Activated CD4-positive, alpha-beta T cell treated with anti-CD3 and anti-CD28 coated beads for 1 hour (primary cell): Measurements from ENCODE around the gene GBX2.

Experiments
- DNase-seq: peaks from one replicate; pipeline ENCODE4 v3.0.0-alpha.2; 2020

GBX2 gene

DNA sequence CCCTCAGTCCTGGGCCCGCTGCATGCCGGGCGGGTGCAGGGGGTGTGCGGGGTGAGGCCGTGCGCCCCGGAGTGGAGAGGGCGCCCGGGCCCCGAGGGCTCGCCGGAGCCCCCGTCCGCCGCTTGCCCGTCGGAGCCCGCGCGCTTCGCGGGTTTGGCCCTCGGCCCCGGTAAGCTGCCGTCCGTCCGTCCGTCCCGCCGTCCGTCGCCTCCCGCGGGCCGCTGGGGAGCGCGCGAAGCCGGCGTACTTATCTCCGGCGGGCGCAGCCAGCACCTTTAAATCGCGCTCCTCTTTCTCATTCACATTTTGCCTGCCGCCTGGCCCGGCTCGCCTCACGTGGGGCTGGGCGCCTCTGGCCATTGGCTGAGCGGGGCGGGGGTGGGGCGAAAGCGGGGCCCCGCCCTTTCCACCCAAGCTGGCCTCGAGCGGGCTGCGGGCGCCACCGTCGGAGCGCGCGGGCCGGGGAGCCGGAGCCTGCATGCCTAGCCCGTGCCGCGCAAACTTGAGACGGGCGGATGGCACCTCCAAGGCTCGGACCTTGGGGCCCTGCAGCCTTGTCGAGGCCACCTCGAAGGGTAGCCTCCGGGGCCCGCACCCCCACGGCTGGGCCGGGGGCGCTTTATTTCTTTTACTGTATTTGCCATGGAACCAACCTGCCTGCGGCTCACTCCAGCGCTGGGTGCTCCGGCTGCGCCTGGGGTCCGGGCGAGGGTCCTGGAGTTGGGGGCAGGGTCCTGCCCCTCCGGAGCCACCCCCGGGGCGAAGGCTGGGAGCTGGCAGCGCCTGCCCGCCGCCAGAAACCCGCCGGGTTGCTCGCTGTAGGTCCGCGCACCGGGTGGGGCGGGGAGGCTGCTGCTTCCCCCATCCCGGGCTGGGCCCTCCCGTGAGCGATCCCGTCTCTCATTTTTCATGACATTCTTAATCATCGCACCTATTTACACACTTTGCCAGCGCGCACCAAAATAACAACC lies at the start of gene GBX2:
Gene GBX2, minus strand, starts transcription at position 277 of the 971 bp plus-strand sequence. CDS start 415 bp downstream, outside the sequence.
- no peak for DNase-seq

DNA sequence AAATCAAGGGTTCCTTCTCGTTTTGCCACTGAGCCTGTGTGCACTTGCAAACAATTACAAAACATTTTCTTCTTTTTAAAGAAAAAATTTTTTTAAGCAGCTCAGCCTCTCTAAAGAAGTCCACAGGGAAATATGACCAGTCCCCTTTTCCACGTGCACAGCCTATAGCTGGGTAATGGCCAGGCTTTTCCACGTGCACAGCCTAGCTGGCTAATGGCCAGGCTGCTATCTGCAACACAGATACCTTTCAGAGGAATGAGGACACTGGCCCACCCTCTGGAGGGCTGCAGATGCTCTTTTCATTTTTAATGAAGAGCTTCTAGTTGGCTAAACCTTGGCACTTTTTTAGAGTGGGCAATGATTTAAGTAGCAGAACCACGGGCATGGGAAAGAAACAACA lies 49.7 kb upstream of the GBX2 start:
- no peak for DNase-seq

DNA sequence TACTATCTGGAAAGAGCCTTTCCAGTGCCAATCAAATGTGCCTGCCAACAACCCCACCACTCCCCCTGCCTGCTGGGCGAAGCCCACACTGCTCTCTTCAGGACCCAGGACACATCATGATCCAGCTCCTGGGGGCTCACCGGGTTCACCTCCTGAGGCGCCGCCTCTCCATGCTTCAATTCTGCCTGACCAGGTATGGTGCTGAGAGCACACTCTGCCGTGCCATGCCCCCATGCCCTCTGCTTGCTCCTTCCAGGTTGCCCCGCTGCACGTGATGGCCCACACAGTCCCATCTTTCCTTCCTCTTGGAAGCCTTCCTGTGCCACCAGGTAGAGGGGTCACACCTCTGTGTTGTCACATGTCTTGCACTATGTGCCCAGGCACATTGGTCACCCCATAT lies 48.5 kb upstream of the GBX2 start:
- no peak for DNase-seq

DNA sequence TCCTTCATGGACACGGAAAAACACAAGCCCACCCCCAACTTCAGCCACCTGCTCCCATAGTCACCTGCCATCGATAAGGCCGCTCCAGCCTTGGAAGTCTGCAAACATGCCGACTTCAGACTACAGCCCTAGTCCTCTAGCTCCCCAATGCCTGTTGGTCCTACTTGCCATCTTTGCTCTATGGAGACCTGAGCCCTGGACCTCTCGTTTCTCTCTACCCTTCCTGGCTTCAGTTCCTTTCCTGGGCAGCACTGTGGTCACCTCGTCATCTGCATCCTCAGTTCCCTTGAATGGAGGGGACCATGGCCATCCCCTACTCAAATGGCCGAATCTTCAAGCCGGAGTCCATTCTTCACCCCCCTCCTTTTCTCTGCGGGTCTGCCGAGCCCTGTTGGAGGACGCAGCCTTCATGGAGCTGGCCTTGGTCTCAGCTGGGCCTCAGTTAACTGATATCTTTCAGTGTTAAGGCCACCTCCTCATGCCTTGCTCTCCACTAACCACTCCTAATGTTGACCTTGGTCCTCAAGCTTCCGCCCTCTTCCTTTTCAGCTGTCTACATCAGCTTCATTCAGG lies 47.7 kb upstream of the GBX2 start:
- DNase-seq, result no peak

DNA sequence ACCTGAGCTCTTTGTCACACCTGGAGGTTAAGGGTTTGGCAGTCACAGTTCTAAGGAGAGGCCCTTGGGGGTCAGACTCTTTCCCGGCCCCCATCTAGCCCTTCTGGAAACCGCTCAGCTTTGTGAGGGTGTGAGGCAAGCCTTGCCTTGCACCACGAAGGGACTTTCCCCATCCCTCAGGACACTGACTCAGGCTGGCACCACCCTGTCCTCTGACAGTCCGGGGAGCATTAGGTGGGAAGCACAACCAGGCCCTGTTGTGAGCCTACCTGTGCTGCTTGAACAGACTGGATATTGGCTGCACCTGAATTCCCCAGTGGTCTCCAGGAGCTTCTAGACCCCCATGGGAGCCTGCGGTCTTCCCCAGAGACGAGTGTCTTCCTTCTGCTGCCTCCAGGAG lies 47.0 kb upstream of the GBX2 start:
- DNase-seq, result no peak

DNA sequence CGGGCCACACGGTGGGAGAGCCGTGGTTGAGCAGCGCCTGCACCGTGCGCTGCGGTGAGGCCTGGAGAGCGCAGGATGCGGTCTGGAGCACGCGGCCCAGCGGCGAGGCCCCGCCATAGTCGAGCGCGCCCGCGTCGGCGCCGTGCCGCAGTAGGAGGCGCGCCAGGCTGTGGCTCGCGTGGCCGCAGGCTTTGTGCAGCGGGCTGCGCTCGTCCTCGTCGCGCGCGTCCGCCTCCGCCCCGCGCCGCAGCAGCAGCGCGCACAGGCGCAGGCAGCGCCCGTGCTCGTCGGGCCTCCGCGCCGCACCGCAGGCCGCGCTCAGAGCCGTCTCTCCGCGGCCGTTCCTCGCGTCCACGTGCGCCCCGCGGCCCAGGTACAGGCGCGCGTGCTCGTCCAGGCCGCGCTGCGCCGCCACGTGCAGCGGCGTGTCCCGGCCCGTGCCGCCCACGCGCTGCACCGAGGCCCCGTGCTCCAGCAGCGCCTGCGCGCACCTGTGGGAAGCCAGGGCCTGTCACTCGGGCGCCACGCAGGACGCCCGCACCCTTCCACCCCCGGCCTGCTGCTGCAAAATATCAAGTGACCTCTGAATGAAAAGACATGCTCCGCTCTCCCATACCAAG lies 46.3 kb upstream of the GBX2 start:
- no peak for DNase-seq

DNA sequence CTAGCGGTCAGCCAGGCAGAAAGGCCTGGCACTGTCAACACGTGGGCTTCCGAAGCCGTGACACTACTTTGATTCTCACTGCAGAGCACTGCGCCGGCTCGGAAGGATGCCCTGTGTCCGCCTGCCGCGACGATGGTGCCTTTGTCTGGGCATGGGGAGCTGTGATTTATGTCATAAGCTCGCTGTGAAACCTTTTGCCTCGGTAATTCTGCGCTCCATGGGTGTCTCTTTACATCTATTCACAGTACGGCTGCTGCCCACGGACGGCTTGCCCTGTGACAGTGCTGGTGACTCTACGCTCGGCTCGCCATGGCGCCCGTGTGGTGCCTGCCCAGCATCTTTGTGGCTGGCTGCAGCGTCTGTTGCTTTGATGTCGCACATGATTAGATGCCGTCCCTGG lies 43.1 kb upstream of the GBX2 start:
- no peak for DNase-seq

DNA sequence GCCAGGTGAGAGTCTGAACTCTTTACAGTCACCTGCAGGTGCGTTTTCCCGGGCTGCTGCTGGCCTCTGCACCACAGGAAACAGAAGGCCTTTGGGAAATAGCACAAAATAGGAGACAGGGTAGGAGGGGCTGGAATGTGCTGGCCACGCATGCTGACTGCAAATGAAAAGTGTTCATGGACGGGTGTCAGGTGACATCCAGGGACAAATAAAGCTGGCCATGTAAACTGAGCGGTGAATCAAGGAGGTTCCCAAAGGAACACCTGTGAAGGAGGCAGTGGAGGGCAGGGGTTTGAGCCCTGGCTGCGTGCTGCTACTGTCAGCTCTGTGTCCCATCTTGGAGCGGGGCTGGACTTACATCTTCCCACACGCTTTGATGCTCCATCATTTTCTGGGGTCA lies 42.4 kb upstream of the GBX2 start:
- DNase-seq, result no peak

DNA sequence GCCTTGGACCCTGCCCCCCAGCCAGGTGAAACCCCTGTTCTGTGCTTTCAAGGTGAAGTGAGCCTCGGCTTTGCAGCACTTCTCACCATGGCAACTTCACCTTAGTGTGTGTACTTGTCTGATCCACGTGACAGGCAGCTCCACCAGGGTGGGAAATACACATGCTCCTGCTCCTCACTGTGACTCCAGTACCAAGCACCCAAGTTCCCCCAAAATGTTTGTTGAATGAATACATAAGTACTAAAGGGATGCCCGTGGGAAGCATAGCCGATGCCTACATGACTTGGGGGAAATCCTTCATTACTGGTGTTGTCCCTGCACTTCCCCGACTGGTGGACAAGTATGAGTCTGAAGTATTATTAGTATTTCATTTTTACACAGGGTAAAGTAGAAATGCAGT lies 41.8 kb upstream of the GBX2 start:
- no peak for DNase-seq

DNA sequence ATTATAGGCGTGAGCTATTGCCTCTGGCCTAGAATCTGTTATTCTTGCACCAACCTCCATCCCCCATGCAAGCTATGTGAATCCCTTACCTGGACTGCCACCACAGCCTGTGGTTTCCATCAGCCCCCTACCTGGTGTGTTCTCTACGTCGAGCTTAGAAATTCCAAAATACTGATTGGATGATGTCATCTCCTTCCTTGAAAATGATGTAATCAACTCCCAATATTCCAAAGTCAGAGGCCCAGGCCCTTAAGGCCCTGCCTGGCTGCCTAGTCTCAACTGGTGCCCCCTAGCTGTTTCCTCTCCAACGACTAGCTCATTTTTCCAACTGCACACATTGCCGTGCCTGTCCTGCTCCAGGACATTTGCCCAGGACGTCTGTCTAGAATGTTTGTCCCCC lies 41.3 kb upstream of the GBX2 start:
- no peak for DNase-seq

DNA sequence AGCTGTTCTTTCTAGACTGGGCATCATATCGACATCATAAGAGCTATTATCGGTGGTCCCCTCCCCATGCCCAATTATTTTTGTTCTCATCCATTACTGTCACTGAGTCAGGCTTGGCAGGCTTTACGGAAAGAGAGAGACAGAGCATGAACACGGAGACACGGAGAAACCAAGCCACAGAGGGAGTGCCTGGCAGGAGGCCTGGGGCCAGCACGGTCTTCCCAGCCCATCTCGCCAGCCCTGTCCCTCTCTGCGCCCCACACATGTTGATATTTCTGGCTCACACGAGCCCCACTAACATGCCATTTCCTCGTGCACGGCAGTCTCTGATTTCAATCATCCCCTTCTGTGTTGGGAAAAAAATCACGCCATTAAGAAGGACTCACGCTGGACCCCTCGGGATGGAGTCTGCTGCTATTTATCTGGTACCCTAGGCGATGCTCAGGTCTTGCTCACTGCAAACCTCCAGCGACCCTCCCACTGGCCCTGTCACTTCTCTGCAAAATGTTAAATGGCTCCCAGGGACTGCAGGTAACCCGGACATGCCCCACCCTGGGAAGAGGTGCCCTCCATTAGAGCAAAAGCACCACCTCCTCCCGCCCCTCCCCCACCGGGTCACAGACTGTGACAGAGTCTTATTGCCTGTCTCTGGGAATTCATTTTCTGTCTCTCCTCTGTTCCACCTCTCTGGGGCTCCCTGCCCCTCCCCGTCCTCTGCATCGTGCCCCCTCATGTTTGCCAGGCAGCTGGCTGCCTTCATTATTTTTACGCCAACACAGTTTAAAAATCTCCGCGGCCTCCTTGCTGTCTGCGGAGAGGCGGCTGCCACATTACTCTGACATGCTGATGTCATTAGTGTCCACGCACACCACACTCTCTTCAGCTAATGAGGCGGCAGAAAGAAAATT lies 40.1 kb upstream of the GBX2 start:
- DNase-seq, result no peak

DNA sequence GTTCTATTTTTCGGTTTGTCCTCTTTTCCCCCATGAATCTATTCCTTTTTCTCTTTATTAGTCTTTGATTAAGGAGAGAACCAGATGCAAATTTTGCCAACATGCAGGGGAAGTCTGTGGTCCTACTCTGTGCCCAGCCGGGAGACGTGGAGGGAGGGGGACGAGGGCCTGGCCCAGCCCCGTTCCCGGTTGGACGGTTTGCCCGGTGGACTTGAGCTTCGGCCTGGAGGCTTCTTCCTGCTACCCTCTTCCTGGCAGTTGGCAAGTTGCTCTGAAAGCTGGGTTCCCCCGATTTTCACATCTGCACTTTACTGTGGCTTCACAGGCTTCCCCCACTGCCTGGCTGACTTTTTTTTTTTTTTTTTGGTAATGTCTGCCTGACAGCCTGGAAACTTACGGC lies 39.3 kb upstream of the GBX2 start:
- DNase-seq, result no peak

DNA sequence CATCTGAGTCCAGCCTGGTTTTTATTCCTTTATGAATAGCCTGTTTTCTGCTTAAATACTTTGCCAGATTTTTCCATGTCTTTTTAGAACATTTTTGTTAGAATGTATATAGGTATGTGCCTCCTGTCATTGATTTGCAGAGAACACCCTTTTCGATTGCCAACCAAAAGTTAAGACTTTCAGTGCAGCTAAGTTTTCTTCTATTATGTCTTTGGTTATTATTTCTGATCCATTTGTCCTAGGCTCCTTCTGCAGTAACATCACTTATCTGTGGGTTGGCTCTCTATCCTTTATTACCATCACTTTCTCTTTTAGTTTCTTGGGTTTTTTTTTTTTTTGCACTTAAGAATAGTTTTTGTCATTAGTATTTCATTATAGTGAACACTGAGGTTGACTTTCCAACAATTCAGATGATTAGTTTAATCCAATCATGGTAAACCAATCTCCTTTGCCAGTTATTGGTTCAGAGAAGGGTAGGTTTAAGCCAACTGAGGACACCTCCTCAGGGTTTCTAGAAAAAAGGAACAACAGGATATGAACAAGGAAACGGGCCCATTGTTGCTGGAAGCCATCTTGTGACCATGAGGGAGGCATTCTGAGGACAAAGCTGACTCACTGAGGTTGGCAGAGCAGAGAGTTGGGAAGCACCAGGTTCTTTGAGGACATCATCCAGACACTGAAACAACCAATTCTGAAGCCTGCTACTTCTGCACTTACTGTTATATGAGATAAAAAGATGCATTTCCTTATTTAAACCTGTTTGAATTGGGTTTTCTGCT lies 37.9 kb upstream of the GBX2 start:
- no peak for DNase-seq

DNA sequence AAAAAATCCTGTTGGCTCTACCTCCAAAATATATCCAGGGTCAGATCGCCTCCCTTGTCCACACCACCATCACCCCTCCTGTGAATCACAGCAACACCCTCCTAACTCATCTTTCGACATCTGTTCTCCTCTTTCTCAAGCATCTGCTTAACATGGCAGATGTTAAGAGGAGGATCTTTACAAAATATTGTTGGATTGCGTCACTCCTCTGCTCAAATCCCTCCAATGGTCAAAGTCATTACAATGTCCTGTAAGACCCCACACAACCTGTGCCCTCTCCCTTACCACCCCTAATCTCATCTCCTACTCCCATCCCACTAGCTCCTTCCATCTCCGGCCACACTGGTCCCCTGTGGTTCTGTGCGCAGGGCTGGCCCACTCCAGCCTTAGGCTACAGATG lies 36.8 kb upstream of the GBX2 start:
- no peak for DNase-seq

DNA sequence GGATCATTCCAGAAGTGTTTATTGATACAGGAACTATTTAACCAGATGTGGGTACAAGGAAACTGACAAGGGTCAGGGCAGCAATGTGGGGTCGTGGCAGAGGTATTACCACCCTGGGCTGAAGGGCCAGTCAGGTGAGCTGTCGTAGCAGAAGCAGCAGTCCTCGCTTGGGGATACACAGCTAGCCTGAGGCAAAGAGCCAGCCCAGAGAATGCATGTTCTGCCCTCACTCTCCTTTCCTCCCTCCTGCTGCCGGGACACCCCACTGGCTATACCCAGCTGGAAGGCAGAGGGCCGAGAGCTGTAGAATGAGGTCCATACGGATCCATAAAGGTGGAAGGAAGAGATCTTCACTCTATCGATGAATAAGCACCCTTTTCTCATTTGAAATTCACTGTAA lies 32.2 kb upstream of the GBX2 start:
- DNase-seq, result no peak

DNA sequence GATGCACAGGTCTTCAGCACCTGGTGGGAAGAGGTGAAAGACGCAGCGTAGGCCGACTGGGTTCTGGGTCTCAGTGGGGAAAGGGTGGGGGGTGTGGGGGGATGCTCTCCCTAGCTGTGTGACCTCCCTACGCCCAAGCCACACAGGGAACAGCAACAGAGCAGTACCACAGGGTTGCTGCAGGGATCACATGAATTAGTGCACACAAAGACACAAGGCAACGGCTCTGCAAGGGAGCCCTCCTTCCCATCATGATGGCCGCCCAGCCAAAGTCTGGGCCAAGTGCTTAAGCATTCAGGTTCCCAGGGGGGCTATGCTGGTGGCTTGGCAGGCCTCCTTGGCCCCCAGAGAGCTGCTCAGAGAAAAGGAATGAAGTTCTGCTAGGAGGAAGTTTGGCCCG lies 28.2 kb upstream of the GBX2 start:
- DNase-seq, result no peak

DNA sequence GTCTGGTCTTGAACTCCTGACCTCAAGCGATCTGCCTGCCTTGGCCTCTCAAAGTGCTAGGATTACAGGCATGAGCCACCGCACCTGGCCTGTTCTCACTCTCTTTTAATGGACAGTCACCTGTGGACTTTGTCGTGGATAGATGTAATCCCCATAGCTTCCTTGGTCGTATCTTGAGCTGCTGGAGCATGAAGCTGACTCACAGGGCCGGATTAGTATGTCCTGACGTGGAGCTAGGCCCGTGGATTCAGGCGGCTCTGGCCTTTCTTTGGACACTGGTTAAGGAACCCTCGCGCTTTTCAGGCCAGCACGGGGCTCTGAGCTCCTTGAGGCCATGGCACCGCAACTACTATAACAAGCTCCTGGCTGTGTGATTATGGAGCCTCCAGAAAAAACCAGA lies 27.5 kb upstream of the GBX2 start:
- no peak for DNase-seq

DNA sequence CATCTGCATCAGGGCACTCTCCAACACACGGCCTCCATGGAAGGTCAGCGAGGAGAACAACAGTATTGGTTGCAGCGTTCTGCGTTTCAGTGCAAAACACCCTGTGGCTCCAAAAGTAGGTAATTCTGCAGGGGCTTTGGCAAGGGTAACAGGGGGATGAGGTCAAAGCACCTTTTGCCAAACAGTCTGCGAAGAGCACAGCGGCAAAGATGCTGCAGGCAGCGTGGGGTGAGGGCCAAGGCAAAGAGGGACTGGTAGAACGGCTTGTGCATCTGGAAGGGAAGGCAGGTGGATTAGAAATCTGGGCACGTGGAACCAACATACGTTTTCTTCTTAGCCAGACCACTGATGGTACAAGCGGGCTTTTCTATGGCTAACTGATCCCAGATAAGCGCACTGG lies 26.6 kb upstream of the GBX2 start:
- no peak for DNase-seq

DNA sequence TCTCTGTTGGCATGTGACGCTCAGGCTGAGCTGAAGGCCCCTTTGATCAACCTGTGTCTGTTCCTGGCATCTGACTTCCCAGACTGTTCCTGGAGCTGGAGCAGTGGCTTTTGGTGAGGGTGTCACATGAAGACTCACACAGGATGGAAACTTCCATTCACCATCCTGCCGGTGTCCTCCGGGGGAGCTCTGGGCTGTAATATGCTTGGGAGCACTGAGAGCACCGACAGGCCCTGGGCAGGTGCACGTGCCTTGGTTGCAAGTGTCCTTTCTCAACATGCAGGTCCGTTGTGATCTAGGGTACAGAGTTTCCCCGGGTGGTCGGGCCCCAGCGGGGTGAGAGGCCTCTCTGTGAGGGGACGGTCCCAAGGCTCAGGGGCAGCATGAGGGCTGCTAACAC lies 24.8 kb upstream of the GBX2 start:
- no peak for DNase-seq

DNA sequence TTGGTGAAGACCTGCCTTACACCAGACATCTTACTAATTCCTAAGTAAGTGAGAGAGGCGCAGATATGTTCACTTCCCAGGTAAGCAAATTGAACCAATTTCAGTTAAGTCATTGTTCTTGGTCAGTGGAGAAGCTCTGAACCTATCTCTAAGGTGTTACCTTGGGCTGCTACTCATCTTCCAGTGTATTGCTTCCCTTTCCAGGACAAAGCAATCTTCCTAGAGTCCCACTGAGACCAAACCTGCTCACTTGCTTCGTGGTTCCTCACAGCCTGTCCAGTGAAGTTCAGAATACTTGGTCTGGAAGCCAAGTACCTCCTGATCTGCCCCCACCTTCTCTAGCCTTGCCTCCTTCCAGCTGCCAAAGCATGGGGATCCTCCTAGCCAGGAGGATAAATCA lies 22.5 kb upstream of the GBX2 start:
- DNase-seq, result no peak

DNA sequence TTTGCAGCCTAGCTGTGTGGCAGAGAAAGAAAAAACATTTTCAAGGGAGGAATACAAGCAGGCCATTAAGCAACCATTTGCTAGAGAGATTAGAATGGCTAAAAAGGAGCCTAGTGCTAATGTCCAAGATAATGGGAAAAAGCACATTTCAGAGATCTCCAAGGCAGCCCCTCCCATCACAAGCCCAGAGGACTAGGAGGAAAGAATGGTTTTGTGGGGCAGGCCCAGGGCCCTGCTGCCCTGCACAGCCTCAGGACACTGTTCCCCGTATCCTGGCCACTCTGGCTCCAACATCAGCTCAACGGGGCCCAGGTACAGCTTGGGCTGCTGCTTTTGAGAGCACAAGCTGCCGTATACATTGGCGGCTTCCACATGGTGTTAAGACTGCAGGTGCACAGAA lies 16.5 kb upstream of the GBX2 start:
- no peak for DNase-seq

DNA sequence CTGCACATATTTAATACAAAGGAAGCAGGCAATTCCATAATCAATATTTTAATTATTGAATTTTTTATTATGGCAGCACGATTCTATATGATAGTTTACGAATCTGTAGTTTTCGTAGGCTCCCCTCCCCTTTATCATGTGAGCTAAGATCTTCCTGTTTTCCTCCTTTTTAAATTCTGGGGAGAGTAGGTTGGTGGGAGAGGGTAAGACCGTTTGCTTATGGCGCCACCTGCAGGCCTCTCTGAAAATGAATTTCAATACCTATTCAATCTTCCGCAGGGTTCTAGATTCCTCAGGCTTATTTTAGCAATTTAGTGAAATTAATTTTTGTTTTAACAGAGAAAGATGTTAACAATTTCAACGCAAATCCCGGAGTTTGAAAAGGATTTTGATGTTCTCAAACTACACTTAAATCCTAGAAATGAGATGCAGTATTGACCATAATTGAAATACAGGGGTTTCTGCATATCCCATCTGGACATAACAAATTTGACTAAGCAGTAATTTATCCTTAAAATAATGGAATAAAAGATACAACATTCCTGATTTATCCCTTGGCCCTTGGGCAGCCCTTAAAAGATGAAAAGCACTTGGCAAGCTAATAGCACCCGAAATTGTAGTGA lies 12.8 kb upstream of the GBX2 start:
- DNase-seq, result no peak
